ENCODE measurements around the gene TNK2. TPM values are rescaled to one million over a fixed set of nuclear protein-coding genes. Genes with fewer than 3 reads are reported as not detected.

TNK2 gene
- total RNA-seq, 1 donor from 2014 or later = 39.1 TPM

- Histone ChIP-seq H3K36me3 (ENCODE audit: insufficient read depth, low read length) (no peaks in the 10 kb centered on the region), H3K9me3 (ENCODE audit: insufficient read depth, low read depth, low read length) (no peaks in the 10 kb centered on the region), H2AFZ (ENCODE audit: low read depth, low read length) (no peak overlapping the region), H3K79me2 (ENCODE audit: insufficient read depth, low read length) (no peaks in the 10 kb centered on the region), H3K4me3 (ENCODE audit: insufficient read depth, low read depth, low read length) (no peak overlapping the region), H3K9ac (ENCODE audit: low read length) (no peak overlapping the region), H3K27me3 (ENCODE audit: insufficient read depth, low read length) (no peaks in the 10 kb centered on the region), H3K4me1 (ENCODE audit: insufficient read depth, low read length) (peaks cover 4% of the 10 kb centered on the region), H3K4me2 (ENCODE audit: low read length) (no peak overlapping the region), H3K27ac (ENCODE audit: low read depth, low read length) (no peak overlapping the region), H4K20me1 (ENCODE audit: insufficient read depth, low read length) (no peaks in the 10 kb centered on the region)
- Mint-ChIP-seq H3K4me3 (ENCODE audit: unreplicated experiment) (no peak overlapping the region), H3K36me3 (ENCODE audit: low read depth, unreplicated experiment) (no peaks in the 10 kb centered on the region), H3K27ac (ENCODE audit: unreplicated experiment) (no peak overlapping the region), H3K4me1 (ENCODE audit: low read depth, unreplicated experiment) (no peaks in the 10 kb centered on the region), H3K27me3 (ENCODE audit: low read depth, unreplicated experiment) (peaks cover 2% of the 10 kb centered on the region), H3K9me3 (ENCODE audit: unreplicated experiment) (no peaks in the 10 kb centered on the region)
- FAIRE-seq = no peak
- no peak for DNase-seq (ENCODE audit: low read depth)
- no peak for TF ChIP-seq CTCF (IDR thresholded peaks at IDR 0.05; ENCODE audit: insufficient read depth, low read depth, low read length)
- no peak for TF ChIP-seq EZH2 (IDR thresholded peaks at IDR 0.05; ENCODE audit: insufficient read depth, low read length)
These were observed 53.6 kb downstream of the TNK2 start for GRCh38 chr3:195854628-195855294.

DNA sequence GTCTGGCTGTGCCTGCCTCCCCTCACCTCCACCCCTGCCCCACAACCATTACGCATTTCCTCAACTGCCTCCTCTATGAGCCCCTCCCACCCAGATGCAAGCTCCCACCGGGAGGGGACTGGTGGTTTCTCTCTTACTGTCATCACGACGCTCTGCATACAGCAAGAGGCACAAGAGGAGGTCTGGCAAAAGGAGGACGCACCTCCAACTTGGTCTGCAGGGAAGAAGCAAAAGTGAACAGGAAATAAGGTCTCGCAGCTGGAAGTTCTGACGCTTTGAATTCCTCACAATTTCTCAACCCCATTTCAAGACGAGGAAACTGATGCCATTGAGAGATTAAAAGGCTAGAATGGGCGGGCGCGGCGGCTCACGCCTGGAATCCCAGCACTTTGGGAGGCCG, 54.4 kb downstream of the TNK2 start:
- Mint-ChIP-seq H3K4me1 (ENCODE audit: low read depth, unreplicated experiment) (no peaks in the 10 kb centered on the region), H3K27me3 (ENCODE audit: low read depth, unreplicated experiment) (peaks cover 1% of the 10 kb centered on the region), H3K36me3 (ENCODE audit: low read depth, unreplicated experiment) (no peaks in the 10 kb centered on the region), H3K27ac (ENCODE audit: unreplicated experiment) (no peak overlapping the region), H3K9me3 (ENCODE audit: unreplicated experiment) (no peaks in the 10 kb centered on the region), H3K4me3 (ENCODE audit: unreplicated experiment) (no peak overlapping the region)
- no peak overlapping the region for H2AFZ ChIP-seq (ENCODE audit: low read depth, low read length)
- H3K36me3 ChIP-seq (ENCODE audit: insufficient read depth, low read length) = no peaks in the 10 kb centered on the region
- H3K4me3 ChIP-seq (ENCODE audit: insufficient read depth, low read depth, low read length) = no peak overlapping the region
- H3K27me3 ChIP-seq (ENCODE audit: insufficient read depth, low read length) = no peaks in the 10 kb centered on the region
- no peak overlapping the region for H3K27ac ChIP-seq (ENCODE audit: low read depth, low read length)
- TF ChIP-seq CTCF (IDR thresholded peaks at IDR 0.05; ENCODE audit: insufficient read depth, low read depth, low read length) (no peak), EZH2 (IDR thresholded peaks at IDR 0.05; ENCODE audit: insufficient read depth, low read length) (no peak)
- H3K4me1 ChIP-seq (ENCODE audit: insufficient read depth, low read length) = no peaks in the 10 kb centered on the region
- FAIRE-seq (no peak), DNase-seq (ENCODE audit: low read depth) (no peak)
- H3K9ac ChIP-seq (ENCODE audit: low read length) = no peak overlapping the region
- no peaks in the 10 kb centered on the region for H4K20me1 ChIP-seq (ENCODE audit: insufficient read depth, low read length)
- H3K79me2 ChIP-seq (ENCODE audit: insufficient read depth, low read length) = no peaks in the 10 kb centered on the region
- no peak overlapping the region for H3K4me2 ChIP-seq (ENCODE audit: low read length)
- H3K9me3 ChIP-seq (ENCODE audit: insufficient read depth, low read depth, low read length) = no peaks in the 10 kb centered on the region

- Histone ChIP-seq H3K27ac (ENCODE audit: low read depth, low read length) (no peak overlapping the region), H3K4me2 (ENCODE audit: low read length) (no peak overlapping the region), H3K9me3 (ENCODE audit: insufficient read depth, low read depth, low read length) (no peaks in the 10 kb centered on the region), H3K79me2 (ENCODE audit: insufficient read depth, low read length) (no peaks in the 10 kb centered on the region), H3K36me3 (ENCODE audit: insufficient read depth, low read length) (no peaks in the 10 kb centered on the region), H3K27me3 (ENCODE audit: insufficient read depth, low read length) (no peaks in the 10 kb centered on the region), H2AFZ (ENCODE audit: low read depth, low read length) (no peak overlapping the region), H4K20me1 (ENCODE audit: insufficient read depth, low read length) (no peaks in the 10 kb centered on the region), H3K4me1 (ENCODE audit: insufficient read depth, low read length) (no peaks in the 10 kb centered on the region), H3K9ac (ENCODE audit: low read length) (no peak overlapping the region), H3K4me3 (ENCODE audit: insufficient read depth, low read depth, low read length) (no peak overlapping the region)
- H3K27ac Mint-ChIP-seq (ENCODE audit: unreplicated experiment) = no peak overlapping the region
- TF ChIP-seq CTCF (IDR thresholded peaks at IDR 0.05; ENCODE audit: insufficient read depth, low read depth, low read length) (no peak), EZH2 (IDR thresholded peaks at IDR 0.05; ENCODE audit: insufficient read depth, low read length) (no peak)
- no peak overlapping the region for H3K4me3 Mint-ChIP-seq (ENCODE audit: unreplicated experiment)
- DNase-seq (ENCODE audit: low read depth) (no peak), FAIRE-seq (no peak)
- peaks cover 3% of the 10 kb centered on the region for H3K27me3 Mint-ChIP-seq (ENCODE audit: low read depth, unreplicated experiment)
- no peaks in the 10 kb centered on the region for H3K4me1 Mint-ChIP-seq (ENCODE audit: low read depth, unreplicated experiment)
- no peaks in the 10 kb centered on the region for H3K9me3 Mint-ChIP-seq (ENCODE audit: unreplicated experiment)
- no peaks in the 10 kb centered on the region for H3K36me3 Mint-ChIP-seq (ENCODE audit: low read depth, unreplicated experiment)
These were observed 55.3 kb downstream of the TNK2 start for GRCh38 chr3:195853036-195853435.
